ENCODE results near the gene TDP1.

The TDP1 gene

GRCh38 chr14:89947344-89947743 lies 8.4 kb upstream of the TDP1 start:
- no peak for FAIRE-seq

- FAIRE-seq = no peak
These were observed 3.2 kb upstream of the TDP1 start for GRCh38 chr14:89952576-89952975.

- FAIRE-seq = no peak
These were observed 2.1 kb upstream of the TDP1 start for GRCh38 chr14:89953602-89954001.

GRCh38 chr14:89954070-89955021 lies 1.4 kb upstream of the TDP1 start, which contains the start of gene EFCAB11:
Gene EFCAB11 (minus strand): TSS chr14:89954730. CDS start chr14:89954660, 70 bp downstream.
- FAIRE-seq = peak; percentile 92

- FAIRE-seq = no peak
These were observed 544 bp upstream of the TDP1 start for GRCh38 chr14:89955022-89955744.

- FAIRE-seq = no peak
These were observed 908 bp downstream of the TDP1 start for GRCh38 chr14:89956661-89957009.

DNA sequence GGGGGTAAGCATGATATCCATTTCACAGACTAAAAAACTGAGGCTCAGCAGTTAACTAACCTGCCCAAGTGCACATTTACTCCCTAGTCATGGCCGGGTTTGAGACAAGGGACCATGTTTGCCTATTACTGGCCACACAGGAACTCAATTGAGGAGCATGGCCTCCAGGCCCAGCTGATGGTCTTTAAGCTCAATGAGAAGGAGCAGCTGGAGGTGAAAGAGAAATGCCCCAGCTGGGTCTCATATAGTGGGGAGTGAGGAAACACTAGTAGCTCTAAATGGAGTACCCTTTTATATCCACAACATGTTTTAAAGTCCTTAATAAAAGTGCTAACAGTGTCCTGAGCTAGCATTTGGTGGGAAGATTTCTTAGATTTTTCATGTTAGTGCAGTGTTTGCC lies 1.6 kb downstream of the TDP1 start:
- no peak for FAIRE-seq

DNA sequence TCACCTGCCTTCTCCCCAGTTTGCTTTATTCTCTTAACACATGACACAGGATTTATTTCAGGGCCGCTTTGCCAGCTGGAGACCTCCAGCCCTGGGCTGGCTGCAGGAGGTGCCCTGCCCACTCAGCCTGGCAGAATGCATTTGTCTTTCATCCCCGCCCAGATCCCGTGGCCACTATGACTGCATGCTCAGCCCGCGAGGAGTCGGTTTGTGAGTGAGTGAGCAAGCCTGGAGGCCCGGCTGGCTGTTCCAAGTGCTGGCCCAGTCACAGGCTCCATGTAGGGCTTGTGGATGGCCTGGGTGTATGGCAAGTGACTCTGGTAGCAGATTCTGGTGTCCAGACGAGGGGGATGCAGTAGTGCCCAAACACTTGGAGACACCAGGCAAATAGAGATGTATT lies 2.1 kb downstream of the TDP1 start:
- FAIRE-seq = no peak

DNA sequence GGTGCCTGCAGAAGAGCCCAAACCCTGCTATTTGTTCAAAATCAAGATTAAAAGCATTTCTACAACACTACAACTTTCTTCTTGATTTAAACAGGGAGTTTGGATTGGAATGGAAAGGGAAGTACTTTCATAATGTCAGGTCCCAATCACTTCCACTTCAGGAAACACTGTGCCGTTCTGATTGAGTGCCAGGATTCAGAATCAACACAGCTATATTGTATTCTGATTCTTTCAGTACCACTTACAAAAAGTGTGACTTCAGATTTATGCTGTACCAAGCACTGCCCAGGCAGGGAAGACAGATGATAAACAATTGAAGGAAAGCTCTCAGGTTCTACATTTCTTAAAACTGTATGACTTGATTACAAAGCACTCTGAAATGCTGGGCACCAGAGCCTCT lies 3.2 kb downstream of the TDP1 start:
- no peak for FAIRE-seq

- no peak for FAIRE-seq
These were observed 4.2 kb downstream of the TDP1 start for GRCh38 chr14:89959853-89960445.

- no peak for FAIRE-seq
These were observed 5.2 kb downstream of the TDP1 start for GRCh38 chr14:89960914-89961313.

DNA sequence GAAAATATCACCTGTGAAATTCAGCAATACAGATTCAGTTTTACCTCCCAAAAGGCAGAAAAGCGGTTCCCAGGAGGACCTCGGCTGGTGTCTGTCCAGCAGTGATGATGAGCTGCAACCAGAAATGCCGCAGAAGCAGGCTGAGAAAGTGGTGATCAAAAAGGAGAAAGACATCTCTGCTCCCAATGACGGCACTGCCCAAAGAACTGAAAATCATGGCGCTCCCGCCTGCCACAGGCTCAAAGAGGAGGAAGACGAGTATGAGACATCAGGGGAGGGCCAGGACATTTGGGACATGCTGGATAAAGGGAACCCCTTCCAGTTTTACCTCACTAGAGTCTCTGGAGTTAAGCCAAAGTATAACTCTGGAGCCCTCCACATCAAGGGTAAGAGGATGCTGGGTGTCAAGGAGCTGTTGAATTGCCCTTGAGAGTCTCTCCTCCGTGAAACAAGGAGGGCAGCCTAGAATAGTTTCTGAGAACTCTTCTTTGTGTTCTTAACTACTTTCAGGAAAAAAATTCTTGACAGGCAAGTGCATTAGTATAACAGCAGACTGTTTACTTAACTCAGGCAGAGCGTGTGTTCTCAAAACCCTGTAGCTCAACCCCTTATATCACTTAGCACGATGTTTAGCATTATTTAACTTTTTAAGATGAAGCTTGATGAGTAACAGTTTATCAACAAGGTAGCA lies 7.7 kb downstream of the TDP1 start:
- FAIRE-seq = no peak

GRCh38 chr14:89965839-89966238 lies 10.1 kb downstream of the TDP1 start:
- FAIRE-seq = no peak

GRCh38 chr14:89973234-89973823 lies 17.6 kb downstream of the TDP1 start:
- FAIRE-seq = peak; percentile 71

DNA sequence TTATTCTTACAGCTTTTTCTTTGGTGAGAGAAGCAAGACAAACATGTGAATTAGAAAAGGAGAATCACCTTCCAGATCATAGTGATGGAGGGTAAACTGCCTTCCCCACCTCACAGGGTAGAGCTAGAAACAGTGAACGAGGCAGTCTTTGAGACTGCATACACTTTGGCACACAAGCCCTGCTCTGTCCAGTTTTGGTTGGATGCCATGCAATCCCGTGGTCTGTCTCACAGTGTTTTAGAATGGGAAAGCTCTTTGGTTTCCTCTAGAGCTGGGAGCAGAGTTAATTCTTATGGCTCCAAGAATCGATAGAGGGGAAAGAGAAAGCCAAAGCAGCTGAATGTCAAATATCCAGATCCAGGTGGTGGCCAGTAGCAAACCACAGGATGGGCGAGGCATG lies 21.9 kb downstream of the TDP1 start:
- FAIRE-seq = no peak

- FAIRE-seq = no peak
These were observed 22.9 kb downstream of the TDP1 start for GRCh38 chr14:89978656-89979055.

- no peak for FAIRE-seq
These were observed 27.6 kb downstream of the TDP1 start for GRCh38 chr14:89983375-89983774.

- no peak for FAIRE-seq
These were observed 30.9 kb downstream of the TDP1 start for GRCh38 chr14:89986462-89987160.

- no peak for FAIRE-seq
These were observed 31.4 kb downstream of the TDP1 start for GRCh38 chr14:89987161-89987475.

GRCh38 chr14:89988787-89989186 lies 33.1 kb downstream of the TDP1 start:
- no peak for FAIRE-seq

DNA sequence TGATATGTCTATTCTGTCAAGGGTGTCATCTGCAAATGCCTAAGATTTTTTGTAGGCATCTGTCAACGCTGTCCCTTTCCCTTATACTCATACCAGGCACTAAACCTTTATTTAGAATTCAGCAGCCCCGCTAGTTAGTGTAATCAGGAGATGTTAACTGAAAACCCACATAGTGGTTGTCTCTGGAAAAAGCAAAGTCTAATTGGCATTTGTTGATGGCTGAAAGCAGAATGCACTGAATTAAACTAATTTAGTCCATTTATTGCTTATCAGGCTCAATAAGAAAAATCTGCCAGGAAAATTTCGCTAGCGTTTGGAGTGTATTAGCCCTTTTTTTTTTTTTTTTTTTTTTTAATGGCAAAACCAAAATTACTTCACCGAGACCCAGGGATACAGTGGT lies 34.5 kb downstream of the TDP1 start:
- FAIRE-seq = no peak

DNA sequence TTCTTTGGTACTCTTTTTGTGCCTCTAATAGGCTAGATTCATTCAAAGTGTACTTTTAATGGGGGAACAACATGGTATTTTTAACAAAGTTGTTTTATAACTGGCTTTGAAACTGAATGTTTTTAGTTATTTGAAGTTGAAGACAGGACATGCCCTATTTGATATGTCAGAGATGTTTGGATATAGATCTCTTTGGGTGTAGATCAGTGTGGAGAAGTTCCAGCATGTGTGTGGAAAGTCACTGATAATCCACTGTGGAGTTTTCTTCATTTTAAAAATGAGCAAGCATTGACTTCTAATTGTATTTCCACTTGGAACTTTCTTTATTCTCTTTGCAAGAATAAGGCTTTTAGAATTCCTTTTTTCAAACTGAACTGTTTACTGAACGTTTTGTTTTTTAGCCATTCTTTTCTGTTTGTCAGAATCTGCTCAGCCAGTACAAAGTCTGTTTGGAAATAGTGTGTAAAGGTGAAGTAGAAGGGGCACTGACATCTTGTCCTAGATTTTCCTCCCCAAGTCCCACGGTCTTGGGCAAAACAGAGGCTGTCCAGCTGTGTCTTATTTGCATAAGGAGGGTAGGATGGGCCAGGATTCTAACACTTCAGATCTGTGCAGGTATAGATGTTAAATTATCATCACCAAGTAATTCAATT lies 35.0 kb downstream of the TDP1 start:
- no peak for FAIRE-seq
